ENCODE measurements around the gene FXYD5. TPM values are rescaled to one million over a fixed set of nuclear protein-coding genes. Genes with fewer than 3 reads are reported as not detected.

FXYD5 gene
- total RNA-seq, 1 donor from 2014 or later: 138 TPM

- peak; percentile 27 to 75 (median 45) for TF ChIP-seq CTCF (IDR thresholded peaks at IDR 0.05)
- H3K9me3 ChIP-seq: no peaks in the 10 kb centered on the region
- peak overlapping the region; percentile 52 to 66 for H3K4me3 ChIP-seq
- intact Hi-C loops (cut with DNase I): loop anchor here (1.0 to 10.0 kb wide), 6 partner anchors 13 to 1346 kb away; partner anchors contain the start of genes FXYD5, IGFLR1, KCTD15 and LIN37
- H3K27me3 ChIP-seq: no peaks in the 10 kb centered on the region
- H3K27ac ChIP-seq: peak overlapping the region; percentile 94 to 96
- no peaks in the 10 kb centered on the region for H3K36me3 ChIP-seq
- peaks cover 12 to 31% of the 10 kb centered on the region in 2 donors for H3K4me1 ChIP-seq
- DNase-seq (ENCODE audit: low spot score in 2 of 2): peak; percentile 77 to 96
Measured at GRCh38 chr19:35140962-35141836, 13.3 kb upstream of the FXYD5 start.

- Histone ChIP-seq H3K27ac (peak overlapping the region; percentile 18 to 42), H3K9me3 (no peaks in the 10 kb centered on the region), H3K4me1 (peaks cover 12 to 31% of the 10 kb centered on the region in 2 donors), H3K27me3 (no peaks in the 10 kb centered on the region), H3K36me3 (no peaks in the 10 kb centered on the region), H3K4me3 (peak overlapping the region in 1 of 2 donors; percentile 23)
- intact Hi-C loops (cut with DNase I): loop anchor here (1.0 to 10.0 kb wide), 6 partner anchors 12 to 1347 kb away; partner anchors contain the start of genes FXYD5, IGFLR1, KCTD15 and LIN37
- no peak for DNase-seq (ENCODE audit: low spot score in 2 of 2)
- TF ChIP-seq CTCF (IDR thresholded peaks at IDR 0.05): no peak
Measured at GRCh38 chr19:35141837-35142605, 12.5 kb upstream of the FXYD5 start.

- H3K36me3 ChIP-seq: no peaks in the 10 kb centered on the region
- H3K9me3 ChIP-seq: no peaks in the 10 kb centered on the region
- H3K4me3 ChIP-seq: peak overlapping the region in 1 of 2 donors; percentile 1
- H3K4me1 ChIP-seq: peaks cover 12 to 31% of the 10 kb centered on the region in 2 donors
- intact Hi-C loops (cut with DNase I): loop anchor here (10.0 kb wide), 2 partner anchors 602 to 1348 kb away; partner anchors contain the start of genes IGFLR1, KCTD15, LIN37 and PSENEN
- no peak for DNase-seq (ENCODE audit: low spot score in 2 of 2)
- H3K27me3 ChIP-seq: no peaks in the 10 kb centered on the region
- no peak overlapping the region for H3K27ac ChIP-seq
- peak in 2 of 3 experiments; percentile 49 to 68 for TF ChIP-seq CTCF (IDR thresholded peaks at IDR 0.05)
Measured at GRCh38 chr19:35142606-35143230, 11.8 kb upstream of the FXYD5 start.

GRCh38 chr19:35143231-35143715 is 11.3 kb upstream of the FXYD5 start, which contains the start of gene FXYD7:
Gene FXYD7 (plus strand): TSS chr19:35143255. CDS start chr19:35143334, 79 bp downstream.
- Histone ChIP-seq H3K9me3 (no peaks in the 10 kb centered on the region), H3K27ac (no peak within 1 kb of the TSS), H3K4me3 (peak within 1 kb of the TSS in 1 of 2 donors; percentile 1), H3K27me3 (no peaks in the 10 kb centered on the region), H3K36me3 (no peaks in the 10 kb centered on the region), H3K4me1 (peaks cover 10 to 28% of the 10 kb centered on the region in 2 donors)
- no peak for DNase-seq (ENCODE audit: low spot score in 2 of 2)
- no peak for TF ChIP-seq CTCF (IDR thresholded peaks at IDR 0.05)
- intact Hi-C loops (cut with DNase I): loop anchor here (10.0 kb wide), 2 partner anchors 602 to 1348 kb away; partner anchors contain the start of genes IGFLR1, KCTD15, LIN37 and PSENEN

GRCh38 chr19:35143818-35144217 is 10.7 kb upstream of the FXYD5 start:
- H3K27me3 ChIP-seq: no peaks in the 10 kb centered on the region

More at GRCh38 chr19:35143818-35144217, 10.7 kb upstream of the FXYD5 start:
- Histone ChIP-seq H3K27ac (no peak overlapping the region), H3K9me3 (no peaks in the 10 kb centered on the region), H3K36me3 (no peaks in the 10 kb centered on the region), H3K4me1 (peaks cover 8 to 22% of the 10 kb centered on the region in 2 donors), H3K4me3 (no peak overlapping the region)
- TF ChIP-seq CTCF (IDR thresholded peaks at IDR 0.05): no peak
- intact Hi-C loops (cut with DNase I): loop anchor here (10.0 kb wide), 2 partner anchors 601 to 1349 kb away; partner anchors contain the start of genes IGFLR1, KCTD15, LIN37 and PSENEN
- DNase-seq (ENCODE audit: low spot score in 2 of 2): no peak
